HCEC 1CT (cell line): ENCODE results near the gene CCDC148.

Experiments
- DNase-seq: peaks from one replicate; pipeline ENCODE4 v3.0.0-alpha.2; 2017

Gene CCDC148

DNA sequence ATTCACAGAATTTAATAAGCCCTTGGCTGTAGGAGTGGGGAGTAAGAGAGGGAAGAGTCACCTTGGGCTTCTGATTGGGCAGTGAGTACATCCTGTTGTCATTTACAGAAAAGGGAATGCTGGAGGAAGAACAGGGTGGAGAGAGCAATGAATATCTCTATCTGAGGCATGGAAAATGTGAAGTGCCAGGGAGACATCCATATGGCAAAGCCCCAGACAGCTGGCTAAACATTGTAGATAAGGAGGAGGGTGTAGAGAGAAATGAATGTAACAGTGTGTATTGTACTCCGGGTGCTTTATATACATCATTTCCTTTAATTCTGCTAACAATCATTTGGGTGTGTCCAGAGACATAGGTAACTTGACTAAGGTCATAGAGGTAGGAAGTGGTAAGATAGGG, 251.3 kb downstream of the CCDC148 start:
- no peak for DNase-seq

DNA sequence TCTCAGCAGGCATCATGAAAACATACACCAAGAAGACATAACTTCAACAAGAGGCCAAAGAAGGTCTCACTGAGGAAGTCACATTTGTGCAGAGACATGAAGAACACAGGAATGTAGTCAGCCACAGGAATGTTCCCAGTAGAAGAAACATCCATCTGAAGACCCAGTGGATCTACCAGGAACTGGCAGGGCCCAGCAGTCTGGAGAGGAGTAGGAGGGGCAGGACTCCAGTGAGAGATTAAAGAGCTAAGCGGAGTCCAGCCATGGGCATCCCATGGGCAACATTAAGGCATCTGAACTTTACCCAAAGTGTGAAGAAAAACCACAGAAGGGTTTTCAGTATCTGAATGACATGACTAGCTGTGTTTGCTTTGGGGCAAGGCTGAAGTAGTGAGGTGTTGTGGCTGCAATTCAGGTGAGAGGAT, 251.8 kb downstream of the CCDC148 start:
- no peak for DNase-seq

DNA sequence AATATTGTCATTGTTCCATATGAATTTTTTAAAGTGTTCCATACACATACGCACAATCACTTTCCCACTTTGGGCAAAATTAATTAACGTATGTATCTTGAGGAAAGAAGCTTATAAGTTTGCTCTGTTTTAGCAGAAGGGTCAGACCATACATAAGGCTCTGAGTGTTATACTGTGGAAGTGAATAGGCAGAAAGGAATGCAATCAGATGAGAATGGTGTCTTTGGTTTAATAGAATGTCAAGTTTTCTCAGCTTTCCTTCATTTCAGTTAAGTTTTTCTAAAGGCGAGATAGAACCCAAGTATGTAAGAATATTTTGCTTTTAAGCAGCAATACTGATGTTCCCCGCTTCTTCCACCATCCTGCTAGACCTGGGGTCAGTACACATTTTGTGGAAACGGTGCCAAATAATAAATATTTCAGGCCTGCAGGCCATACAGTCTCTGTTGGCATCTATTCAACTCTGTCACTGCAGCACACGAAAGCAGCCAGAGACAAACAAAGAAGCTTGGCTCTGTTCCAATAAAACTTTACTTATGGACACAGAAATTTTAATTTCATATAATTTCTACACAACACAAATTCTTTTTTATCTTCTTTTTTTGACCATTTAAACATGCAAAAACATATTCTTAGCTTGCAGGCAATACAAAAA, 254.3 kb downstream of the CCDC148 start:
- DNase-seq = peak; percentile 8

DNA sequence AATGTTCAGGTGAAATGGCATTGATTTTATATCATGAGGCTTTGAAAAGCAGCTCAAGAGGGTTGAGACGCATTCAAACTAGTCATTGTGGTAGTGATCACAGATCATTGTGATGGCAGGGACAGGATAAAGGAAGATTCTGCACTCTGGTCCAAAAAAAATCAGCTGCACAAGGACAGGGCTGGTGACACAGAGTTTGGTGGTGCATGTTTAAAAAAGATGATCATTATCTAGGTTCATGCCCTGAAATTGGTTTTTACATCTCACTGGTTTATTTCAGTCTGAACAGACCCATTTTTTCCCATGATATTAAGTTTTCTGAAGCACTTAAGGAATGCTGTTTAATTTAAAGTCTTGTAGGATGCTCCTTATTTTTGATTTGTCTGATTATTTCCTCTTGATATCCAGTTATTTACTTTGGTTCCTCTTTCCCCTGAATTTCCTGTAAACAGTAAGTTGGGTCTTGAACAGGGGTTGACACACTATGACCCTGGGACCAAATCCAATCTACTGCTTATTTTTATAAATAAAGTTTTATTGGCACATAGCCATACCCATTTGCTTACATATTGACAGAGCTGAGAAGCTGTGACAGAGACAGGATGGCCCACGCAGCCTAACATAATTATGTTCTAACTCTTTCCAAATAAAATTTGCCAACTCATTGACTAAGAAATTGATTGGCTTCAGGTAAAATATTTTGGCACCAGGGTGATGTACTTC, 256.5 kb downstream of the CCDC148 start:
- no peak for DNase-seq

DNA sequence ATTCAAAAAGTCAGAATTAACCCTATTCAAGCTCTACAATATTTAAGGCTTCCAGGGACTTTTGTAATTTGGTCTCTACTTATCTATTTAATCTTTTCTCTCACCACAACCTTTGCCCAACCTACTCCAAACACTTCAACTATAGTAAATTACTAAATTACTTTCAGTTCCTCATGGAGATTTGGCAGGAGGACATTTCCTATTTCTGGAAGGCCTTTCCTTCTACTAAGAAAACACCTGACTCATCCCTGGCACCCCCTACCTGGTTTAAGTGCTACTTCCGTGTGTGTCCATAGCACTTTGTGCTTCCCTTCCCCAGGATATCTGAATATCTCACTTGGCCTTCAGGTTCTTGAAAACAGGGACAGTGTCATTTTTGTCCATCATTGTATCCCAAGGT, 258.6 kb downstream of the CCDC148 start:
- no peak for DNase-seq

DNA sequence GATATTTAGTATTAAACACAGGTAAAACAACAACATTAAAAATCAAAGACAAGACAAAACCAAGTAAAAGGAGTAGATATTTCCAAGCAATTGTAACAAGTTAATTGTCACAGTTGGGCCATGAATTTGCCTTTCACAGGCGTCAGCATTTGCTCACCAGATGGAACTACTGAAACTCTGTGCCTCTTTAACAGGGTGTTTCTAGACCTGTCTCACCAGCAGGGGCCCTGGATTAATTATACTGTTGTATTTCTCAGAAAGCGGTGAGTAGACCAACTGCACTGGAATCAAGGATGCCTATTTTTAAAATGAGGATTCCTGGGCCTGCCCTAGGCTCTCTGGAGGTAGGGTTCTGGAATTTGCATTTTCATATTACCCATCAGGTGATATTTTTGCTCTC, 262.3 kb downstream of the CCDC148 start:
- DNase-seq = no peak

DNA sequence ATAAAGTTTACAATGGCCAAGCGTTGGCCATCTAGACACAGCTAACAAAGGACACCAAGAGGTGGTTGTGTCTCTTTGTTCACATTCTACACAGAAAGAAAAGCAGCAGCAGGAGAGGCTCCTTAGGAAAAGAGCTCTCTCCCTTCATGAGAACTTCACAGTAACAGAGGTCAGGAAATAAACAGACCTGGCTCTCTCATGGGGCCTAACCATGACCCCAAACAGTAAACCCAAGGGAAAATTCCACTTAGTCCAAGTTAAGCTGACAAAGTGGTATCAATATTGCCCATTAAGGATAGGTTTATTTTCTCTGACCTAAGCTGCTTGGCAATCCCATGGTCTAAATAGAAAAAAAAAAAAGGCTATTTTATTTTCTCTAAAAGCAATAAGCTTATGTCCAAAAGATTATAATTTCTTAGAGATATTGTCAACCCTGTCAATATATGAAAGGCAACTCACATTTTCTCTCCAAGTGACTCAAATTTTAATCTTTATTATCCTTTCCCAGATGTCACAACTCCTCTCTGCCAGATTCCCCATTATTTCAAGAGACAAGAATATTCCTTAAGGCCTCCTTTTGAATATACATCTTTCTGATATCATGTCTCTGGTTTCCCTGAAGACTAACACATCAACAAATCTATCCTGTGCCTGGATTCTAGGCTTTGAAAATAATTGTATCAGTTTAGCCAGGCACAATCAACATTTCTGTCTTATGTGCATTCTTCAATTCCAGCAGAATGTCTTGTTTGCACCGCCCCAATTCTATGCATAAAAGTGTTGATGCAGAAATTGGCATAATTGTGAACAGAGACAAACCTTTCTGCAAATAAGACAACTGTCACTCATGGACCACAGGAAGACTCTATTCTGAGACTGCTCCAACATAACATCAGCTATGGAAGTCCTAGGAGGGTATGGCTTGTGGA, 263.8 kb downstream of the CCDC148 start:
- DNase-seq = no peak

DNA sequence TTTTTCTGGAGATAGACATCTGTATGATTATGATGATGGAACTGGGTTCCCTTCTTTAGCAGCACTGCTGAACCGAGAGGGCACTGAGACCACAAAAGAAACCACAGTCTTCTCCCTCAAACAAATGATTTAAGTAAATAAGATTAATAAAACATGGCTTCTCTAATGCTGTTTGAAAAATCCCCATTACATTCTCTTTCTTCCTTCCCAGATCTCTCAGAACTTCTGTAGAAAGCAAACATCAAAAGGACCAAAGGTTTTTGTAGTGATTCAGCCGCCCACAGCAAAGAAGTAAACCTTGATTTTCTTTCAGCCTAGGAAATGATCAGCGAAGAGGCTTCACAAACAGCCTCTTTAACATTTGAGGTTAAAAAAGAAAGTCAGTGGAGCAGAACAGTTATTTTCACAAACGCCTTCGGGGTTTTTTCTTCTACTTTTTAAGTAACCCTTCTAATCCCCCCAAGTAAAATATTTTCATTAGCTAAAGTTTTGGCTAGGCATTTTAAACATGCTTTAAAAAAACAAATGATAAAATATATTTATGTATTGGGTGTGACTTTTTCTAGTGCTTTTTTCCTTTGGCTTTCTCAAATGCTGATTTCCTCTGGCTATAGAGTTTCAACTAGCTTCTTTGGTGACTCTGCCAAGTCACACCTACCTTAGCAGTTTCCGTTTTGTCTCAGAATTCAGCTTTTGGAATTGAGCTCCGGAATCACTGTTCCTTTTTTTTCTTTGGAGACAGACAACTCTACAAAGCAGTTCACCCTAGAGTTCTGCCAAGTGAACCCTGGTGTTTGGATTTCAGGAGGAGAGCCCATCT, 265.3 kb downstream of the CCDC148 start:
- no peak for DNase-seq

DNA sequence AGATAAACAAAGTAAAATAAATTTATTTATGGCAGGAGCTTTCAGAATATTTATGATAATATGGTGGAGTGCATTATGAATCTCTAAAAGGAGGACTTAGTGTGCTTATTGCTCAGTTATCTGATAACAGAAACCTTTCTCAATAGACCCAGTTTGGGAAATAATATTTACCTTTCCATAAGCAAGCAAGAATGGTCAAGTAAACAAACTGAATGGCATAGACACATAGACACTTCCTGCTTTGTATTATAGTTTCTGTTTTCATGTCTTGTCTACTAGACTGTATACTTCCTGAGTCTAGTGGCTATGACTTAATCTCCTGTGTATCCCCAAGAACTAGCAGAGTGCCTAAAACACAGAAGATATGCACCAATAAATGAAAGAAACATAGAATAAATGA, 267.0 kb downstream of the CCDC148 start:
- DNase-seq = no peak

DNA sequence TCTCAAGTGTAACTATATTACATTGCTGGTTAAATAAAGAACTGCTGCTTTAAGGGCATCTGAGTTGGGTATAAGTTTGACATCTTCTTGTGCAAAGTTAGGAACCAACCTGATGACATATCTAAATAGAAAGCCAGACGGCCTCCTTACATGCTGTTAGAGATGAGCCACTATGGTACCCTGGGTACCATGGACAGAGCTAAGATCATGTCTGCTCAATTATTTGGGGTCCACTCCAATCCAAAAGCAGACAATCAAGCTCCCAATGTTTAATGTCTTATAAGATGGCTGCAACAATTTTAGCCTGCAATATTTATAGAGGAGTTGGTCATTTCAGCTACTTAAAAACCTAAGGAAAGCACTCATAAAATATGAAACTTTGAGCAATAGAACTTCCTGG, 268.6 kb downstream of the CCDC148 start:
- DNase-seq = no peak

DNA sequence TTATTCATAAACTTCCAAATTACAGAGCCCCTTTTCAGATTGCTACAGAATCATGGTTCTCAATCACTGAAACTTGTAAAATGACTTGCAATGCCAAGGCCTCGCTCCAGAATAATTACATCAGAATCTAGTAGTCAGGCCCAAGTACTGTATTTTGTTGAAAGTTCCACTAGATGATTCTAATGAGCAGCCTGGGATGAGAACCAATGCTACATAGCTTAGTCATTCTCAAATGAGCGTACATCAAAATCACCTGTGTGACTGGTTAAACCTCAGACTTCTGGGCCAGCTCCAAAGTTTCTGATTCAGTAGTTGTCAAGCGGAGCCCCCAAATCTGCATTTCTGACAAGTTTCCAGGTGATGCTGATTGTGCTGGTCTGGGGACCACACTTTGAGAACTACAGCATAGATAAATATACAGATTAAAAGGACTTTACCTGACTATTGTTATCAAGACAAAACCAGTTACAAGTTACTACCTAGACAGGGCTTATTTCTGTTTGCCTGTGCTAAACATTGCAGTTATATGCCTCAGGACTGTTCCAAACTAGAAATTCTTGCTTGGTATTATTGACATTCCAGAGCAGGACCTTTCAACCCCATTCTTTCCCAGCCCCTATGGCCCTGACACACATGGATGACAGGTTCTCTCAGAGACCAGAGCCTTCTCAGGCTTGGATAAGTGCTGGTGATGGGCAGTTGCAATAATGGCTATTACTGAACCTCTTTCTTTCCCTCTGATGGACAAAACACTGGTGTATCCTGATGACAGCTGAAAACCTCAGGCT, 271.8 kb downstream of the CCDC148 start:
- DNase-seq = no peak

DNA sequence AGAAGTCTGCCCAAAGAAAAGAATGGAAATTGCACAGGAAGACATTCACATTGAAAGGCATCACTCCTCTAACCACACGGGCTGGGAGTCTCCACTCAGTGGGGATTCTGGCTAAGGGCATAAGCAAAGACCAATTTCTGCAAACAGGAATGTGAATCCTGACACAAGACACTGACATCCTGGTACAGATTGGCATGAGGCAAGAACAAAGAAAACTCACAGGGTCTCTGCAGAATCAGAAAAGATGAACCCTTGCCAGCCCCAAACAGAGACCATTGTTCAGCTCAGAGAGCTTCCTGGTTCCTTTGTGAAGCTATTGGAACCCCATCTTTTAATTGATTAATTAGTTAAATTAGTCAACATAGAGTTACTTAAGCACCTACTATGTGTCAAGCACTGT, 272.6 kb downstream of the CCDC148 start:
- DNase-seq = no peak

DNA sequence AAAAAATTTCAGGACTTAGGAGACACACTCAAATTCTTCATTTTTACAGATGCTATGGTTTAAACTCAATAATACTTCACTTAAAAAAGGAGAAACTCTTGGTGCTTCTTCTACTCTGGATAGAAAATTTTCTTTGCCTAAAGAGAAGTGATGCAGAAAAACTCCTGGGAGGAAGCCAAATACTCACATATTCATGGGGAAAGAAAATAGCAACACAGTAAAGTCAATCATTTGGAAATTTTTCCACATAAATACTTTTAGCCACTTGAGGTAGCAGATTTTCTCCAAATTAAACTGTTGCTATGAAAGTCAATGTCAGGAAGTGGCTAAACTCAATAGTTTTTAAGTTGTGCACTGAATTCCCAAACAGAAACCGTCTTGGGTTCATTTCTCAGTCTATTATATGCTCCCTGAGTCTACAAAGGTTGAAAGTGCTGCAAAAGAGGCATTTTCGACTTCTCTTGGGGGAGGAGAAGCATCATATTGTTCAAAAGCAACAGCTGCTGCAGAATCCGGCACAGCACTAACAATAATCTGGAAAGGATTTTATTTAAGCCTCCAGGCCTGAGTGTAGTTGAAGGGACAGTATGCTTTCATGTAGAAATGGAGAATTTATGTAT, 273.8 kb downstream of the CCDC148 start:
- DNase-seq = no peak

DNA sequence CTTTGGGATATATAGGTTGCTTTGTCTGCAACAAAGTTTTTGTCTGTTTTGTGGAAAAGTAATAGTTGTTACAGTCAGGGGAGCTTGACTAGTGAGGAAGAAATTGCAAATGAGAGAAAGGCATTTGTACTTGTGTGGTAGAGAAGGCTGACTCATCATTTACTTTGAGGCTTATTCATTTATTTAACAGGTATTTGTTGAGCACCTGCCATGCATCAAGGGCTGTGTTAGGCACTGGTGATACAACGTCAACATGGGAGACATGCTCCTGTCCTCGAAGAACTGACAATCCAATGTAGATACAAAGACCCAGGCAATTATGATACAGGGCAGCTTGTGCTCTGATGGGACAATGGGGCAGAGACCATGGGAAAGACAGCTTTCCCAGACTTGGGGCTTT, 275.4 kb downstream of the CCDC148 start:
- DNase-seq = no peak

DNA sequence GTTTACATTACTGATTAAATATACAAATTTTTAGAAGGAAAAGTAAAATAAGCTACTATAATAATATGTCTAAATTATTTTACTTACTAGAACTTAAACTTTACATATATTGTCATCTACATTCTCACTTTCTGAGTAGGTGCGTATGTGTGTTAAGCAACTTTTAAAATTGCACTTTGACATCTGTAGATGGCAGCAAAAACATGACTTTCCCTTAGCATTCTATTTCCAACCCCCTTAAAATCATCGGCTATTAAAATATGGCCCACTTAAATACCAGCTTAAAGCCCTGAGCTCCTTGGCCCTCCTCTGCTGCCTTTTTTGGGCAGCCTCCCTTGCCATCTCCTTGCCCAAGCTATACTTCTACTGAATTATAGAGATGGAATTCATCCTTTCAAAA, 276.9 kb downstream of the CCDC148 start:
- peak; percentile 37 for DNase-seq

DNA sequence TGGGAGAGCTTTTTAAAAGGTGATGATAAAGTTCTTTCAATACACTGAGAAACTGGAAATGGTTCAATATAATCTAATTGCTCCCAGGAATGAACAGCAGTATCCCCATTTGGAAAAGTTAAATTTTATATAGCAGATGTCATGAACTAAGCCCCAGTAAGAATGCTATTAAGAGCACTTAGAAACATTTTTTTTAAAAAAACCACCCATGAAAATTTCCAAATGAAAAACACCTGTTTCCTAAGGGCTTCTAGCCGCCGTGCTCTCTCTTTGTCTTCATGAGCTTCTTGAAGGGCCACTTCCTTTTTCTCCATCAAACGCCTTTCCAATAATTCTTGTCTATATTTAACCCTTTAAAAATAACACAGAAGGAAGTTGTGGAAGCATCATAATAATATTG, 277.9 kb downstream of the CCDC148 start:
- no peak for DNase-seq

DNA sequence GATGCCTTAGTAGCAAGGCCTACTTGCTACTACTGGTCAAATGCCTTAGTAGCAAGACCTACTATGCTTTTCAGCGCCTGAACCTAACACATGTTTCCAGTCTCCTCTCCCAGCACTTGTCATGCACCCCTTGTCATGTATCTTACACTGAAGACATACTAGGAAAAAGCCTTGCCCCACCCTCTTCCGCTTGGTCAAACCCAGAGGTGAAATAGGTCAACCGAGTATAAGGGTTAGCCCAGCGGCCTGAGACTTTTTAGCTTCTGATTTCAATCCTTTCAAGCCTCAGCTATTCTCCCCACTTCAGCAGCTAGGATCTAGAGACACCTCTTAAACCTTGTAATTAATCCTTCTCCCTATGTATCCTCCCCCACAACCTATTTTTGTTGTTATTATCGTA, 281.6 kb downstream of the CCDC148 start:
- no peak for DNase-seq

DNA sequence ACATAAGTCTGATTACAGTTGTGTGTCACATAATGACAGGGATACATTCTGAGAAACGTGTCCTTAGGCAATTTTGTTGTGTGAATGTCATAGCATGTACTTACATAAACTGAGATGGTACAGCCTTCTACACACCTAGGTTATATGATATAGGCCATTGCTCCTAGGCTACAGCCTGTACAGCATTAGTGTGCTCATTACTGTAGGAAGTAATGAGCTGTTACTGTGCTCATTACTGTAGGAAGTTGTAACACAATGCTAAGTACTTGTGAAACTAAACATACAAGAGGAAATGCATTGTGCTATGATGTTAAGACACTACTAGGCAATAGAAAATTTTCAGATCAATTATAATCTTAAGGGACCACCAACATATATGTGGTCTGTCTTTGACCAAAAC, 282.1 kb downstream of the CCDC148 start:
- no peak for DNase-seq

DNA sequence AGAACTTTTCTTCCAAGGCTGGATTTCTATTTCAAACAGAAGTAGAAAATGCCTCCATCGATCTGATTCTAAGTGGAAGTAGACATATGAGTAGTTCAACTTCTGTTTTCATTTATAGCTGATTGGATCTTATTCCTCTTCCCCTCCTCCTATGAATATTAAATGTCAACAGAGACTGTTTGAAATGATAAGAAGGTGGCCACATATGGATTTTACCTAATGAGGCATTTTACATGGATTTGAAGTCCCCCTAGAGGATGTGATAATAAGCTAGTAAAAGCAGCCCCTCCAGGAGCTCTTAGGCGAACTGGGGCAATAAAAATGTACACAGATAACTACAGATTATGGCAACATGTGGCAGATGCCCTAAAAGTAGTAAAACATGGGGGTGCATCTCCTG, 283.8 kb downstream of the CCDC148 start:
- no peak for DNase-seq

DNA sequence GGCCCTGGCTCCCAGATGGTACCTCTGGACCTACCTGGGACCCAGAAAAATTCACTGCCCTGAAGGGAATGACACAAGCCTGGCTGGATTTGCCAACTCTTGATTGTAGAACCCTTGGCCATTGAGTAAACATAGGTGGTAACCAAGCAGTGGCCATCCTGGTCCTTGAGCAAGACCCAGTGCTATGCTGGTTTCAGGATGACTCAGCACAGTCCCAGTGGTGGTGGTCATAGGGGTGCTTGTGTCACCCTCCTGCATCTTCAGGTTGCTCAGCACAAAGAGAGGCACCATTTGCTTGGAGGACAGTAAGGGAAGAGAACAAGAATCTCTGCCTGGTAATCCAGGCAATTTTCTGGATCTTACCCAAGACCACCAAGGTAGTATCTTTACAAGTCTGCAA, 302.0 kb downstream of the CCDC148 start:
- no peak for DNase-seq

DNA sequence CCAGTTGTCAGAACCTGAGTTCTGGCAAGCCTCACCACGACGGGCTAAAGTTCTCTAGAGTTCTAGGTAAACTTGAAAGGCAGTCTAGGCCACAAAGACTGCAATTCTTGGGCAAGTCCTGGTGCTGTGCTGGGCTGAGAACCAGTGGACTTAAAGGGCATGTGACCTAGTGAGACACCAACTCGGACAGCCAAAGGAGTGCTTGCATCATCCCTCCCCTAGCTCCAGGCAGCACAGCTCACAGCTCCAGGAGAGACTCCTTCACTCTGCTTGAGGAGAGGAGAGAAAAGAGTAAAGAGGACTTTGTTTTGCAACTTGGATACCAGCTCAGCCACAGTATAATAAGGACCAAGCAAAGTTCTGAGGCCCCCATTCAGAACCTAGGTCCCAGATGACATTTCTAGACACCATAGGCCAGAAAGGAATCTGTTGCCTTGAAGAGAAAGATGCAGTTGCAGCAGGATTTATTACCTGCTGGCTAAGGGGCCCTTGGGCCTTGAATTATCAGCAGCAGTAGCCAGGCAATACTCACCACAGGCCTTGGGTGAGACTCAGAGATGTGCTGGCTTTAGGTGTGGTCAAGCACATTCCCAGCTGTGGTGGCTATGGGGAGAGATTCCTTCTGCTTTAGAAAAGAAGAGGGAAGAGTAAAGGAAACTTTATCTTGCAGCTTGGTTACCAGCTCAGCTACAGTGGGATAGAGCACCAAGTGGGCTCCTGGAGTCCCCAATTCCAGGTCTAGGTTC, 303.1 kb downstream of the CCDC148 start:
- DNase-seq = no peak
